ENCODE results near the gene PTTG1IP. TPM values are rescaled to one million over a fixed set of nuclear protein-coding genes. Genes with fewer than 3 reads are reported as not detected.

PTTG1IP gene
- polyA plus RNA-seq, 1 donor (not counting 4 experiments of a cell fraction or from before 2014, with no cell fraction given) = 132 TPM

DNA sequence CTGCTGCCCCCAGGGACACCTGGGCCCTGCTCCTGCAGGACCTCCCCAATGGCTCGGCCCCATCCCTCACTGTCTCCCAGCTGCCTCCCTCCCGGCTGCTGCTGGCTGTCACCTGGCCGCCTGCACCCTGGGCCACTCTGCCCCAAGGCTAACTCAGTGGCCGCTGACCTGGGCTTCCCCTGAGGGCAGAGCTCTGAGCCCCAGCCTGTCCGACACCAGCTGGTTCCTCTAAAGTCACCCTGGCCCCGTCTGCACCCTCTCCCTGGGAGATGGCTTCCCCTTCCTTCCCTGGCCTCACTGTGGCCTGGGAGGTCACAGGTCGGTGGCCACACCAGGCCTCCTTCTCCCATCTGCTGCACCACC is 32.2 kb upstream of the PTTG1IP start:
- no peaks in the 10 kb centered on the region for H3K4me1 ChIP-seq (ENCODE audit: control insufficient read depth, extremely low read depth, insufficient read depth, low read length)
- no peaks in the 10 kb centered on the region for H3K79me2 ChIP-seq (ENCODE audit: control insufficient read depth, insufficient read depth, low read length)
- H3K9me3 ChIP-seq (ENCODE audit: control insufficient read depth, low read depth, low read length) = no peaks in the 10 kb centered on the region
- dilution Hi-C loops (cut with MboI; ENCODE audit: extremely low pct_ligation_motif_present, low sequenced_read_pairs) = no loop called here
- no peak for DNase-seq (ENCODE audit: low read depth, low spot score)
- H3K27ac ChIP-seq (ENCODE audit: control insufficient read depth, insufficient read depth, low read length) = no peak overlapping the region
- FAIRE-seq = no peak
- no peak overlapping the region for H2AFZ ChIP-seq (ENCODE audit: control insufficient read depth, low read length)
- H4K20me1 ChIP-seq (ENCODE audit: control insufficient read depth, extremely low read depth, insufficient read depth, low read length) = no peaks in the 10 kb centered on the region
- H3K4me2 ChIP-seq (ENCODE audit: control insufficient read depth, extremely low read depth, insufficient read depth, low read depth, low read length) = no peak overlapping the region
- TF ChIP-seq CTCF (optimal IDR thresholded peaks at IDR 0.05 in 1 of 3, IDR thresholded peaks at IDR 0.05 in 1 of 3, conservative IDR thresholded peaks at IDR 0.05 in 1 of 3; ENCODE audit: extremely low read depth in 1 of 3, insufficient read depth in 2 of 3, low read length in 3 of 3) = no peak
- no peak for TF ChIP-seq EZH2 (IDR thresholded peaks at IDR 0.05; ENCODE audit: low read length)
- H3K9me1 ChIP-seq (ENCODE audit: control insufficient read depth, extremely low read depth, insufficient read depth, low read length) = no peaks in the 10 kb centered on the region
- peaks cover 38% of the 10 kb centered on the region for H3K27me3 ChIP-seq (ENCODE audit: control insufficient read depth, extremely low read depth, insufficient read depth, low read length)
- H3K9ac ChIP-seq (ENCODE audit: control insufficient read depth, extremely low read depth, insufficient read depth, low read length) = no peak overlapping the region
- no peak overlapping the region for H3K4me3 ChIP-seq (ENCODE audit: control insufficient read depth in 2 of 3, extremely low read depth in 1 of 3, insufficient read depth in 2 of 3, low read depth in 1 of 3, low read length in 3 of 3)
- no peaks in the 10 kb centered on the region for H3K36me3 ChIP-seq (ENCODE audit: control insufficient read depth in 2 of 2, extremely low read depth in 1 of 2, insufficient read depth in 2 of 2, low read length in 2 of 2)

GRCh38 chr21:44905016-44905727 is 31.7 kb upstream of the PTTG1IP start:
- no peak overlapping the region for H3K4me2 ChIP-seq (ENCODE audit: control insufficient read depth, extremely low read depth, insufficient read depth, low read depth, low read length)
- dilution Hi-C loops (cut with MboI; ENCODE audit: extremely low pct_ligation_motif_present, low sequenced_read_pairs) = no loop called here
- no peak overlapping the region for H2AFZ ChIP-seq (ENCODE audit: control insufficient read depth, low read length)
- H3K4me1 ChIP-seq (ENCODE audit: control insufficient read depth, extremely low read depth, insufficient read depth, low read length) = no peaks in the 10 kb centered on the region
- no peak for FAIRE-seq
- no peak for TF ChIP-seq CTCF (optimal IDR thresholded peaks at IDR 0.05 in 1 of 3, IDR thresholded peaks at IDR 0.05 in 1 of 3, conservative IDR thresholded peaks at IDR 0.05 in 1 of 3; ENCODE audit: extremely low read depth in 1 of 3, insufficient read depth in 2 of 3, low read length in 3 of 3)
- no peak for TF ChIP-seq EZH2 (IDR thresholded peaks at IDR 0.05; ENCODE audit: low read length)
- H3K9ac ChIP-seq (ENCODE audit: control insufficient read depth, extremely low read depth, insufficient read depth, low read length) = no peak overlapping the region
- no peaks in the 10 kb centered on the region for H3K9me3 ChIP-seq (ENCODE audit: control insufficient read depth, low read depth, low read length)
- no peak overlapping the region for H3K27ac ChIP-seq (ENCODE audit: control insufficient read depth, insufficient read depth, low read length)
- no peaks in the 10 kb centered on the region for H3K36me3 ChIP-seq (ENCODE audit: control insufficient read depth in 2 of 2, extremely low read depth in 1 of 2, insufficient read depth in 2 of 2, low read length in 2 of 2)
- H3K79me2 ChIP-seq (ENCODE audit: control insufficient read depth, insufficient read depth, low read length) = no peaks in the 10 kb centered on the region
- H4K20me1 ChIP-seq (ENCODE audit: control insufficient read depth, extremely low read depth, insufficient read depth, low read length) = no peaks in the 10 kb centered on the region
- H3K4me3 ChIP-seq (ENCODE audit: control insufficient read depth in 2 of 3, extremely low read depth in 1 of 3, insufficient read depth in 2 of 3, low read depth in 1 of 3, low read length in 3 of 3) = no peak overlapping the region
- H3K9me1 ChIP-seq (ENCODE audit: control insufficient read depth, extremely low read depth, insufficient read depth, low read length) = no peaks in the 10 kb centered on the region
- DNase-seq (ENCODE audit: low read depth, low spot score) = no peak
- peaks cover 43% of the 10 kb centered on the region for H3K27me3 ChIP-seq (ENCODE audit: control insufficient read depth, extremely low read depth, insufficient read depth, low read length)
